Fibroblast of skin of right biceps (primary cell): ENCODE measurements around the gene EXOSC9.

Experiments used
- DNase-seq: peaks from one replicate; pipeline ENCODE4 v3.0.0-alpha.2; 2013

EXOSC9 gene

DNA sequence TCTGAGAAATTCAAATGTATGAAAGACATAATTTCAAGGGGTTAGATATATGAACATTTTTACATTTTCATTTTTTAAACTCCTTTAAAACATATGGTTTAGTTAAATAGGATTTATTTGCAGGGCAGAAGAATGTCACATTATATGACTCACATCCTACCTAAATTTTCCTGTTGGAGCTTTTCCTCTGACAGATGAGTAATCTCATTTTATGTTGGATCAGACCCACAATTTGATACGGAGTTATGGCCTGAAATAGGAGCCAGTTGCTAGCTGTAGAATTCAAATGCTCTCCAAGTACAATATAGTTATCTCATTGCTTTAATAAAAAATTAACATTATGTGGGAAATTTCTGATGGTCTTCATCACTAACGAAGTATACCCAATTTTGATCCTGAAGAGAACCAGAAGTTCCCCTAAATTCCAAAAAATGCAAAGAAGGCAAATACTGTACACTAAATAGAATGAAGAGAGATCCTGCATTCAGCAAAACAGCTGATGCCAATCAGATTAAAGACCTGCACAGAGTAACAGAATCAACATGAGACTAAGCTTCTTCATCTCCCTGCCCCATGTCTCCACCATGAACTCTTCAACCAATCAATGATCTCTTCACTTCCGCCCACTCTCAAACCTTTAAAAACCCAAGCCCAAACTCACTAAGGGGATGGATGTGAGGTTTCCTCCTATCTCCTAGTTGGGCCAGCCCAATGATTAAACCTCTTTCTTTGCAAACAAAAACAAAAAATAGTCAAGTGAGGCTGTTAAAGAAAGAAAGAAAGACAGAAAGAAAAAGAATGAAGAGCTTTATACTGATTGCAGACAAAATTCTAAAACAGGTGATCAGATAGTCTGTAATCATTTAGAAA, 10.9 kb upstream of the EXOSC9 start:
- peak; percentile 93 for DNase-seq

DNA sequence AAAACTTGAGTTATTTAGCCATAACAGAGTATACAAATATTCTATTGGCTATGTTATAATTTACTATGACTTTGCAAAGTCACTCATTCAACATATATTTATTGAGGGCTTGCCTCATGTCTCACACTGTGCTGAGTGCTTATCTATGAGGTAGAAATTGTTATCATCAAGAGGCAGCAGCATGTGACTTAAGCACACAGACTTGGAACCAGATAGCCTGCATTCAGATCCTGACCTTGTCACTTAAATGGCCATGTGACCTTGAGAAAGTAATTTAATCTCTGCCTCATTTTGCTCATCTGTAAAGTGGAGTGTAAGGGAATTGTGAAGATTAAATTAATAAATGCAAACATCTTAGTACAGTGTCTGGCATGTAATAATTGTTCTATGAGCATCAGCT, 10.1 kb upstream of the EXOSC9 start:
- no peak for DNase-seq

DNA sequence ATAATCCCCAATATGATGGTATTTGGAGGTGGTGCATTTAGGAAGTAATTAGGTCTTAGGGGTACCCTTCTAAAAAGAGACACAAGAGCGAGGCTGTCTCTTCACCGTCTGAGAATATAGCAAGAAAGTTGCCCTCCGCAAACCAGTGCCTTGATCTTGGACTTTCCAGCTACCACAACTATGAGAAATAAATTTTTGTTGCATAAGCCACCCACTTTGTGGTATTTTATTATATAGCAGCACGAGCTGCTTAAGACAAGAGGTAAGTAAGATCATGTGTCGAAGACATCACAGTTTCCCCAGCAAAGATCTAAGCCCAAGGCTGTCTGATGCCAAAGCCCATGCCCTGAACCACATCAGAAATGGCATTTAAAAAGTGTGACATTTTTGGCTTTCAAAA, 9.6 kb upstream of the EXOSC9 start:
- peak; percentile 90 for DNase-seq

DNA sequence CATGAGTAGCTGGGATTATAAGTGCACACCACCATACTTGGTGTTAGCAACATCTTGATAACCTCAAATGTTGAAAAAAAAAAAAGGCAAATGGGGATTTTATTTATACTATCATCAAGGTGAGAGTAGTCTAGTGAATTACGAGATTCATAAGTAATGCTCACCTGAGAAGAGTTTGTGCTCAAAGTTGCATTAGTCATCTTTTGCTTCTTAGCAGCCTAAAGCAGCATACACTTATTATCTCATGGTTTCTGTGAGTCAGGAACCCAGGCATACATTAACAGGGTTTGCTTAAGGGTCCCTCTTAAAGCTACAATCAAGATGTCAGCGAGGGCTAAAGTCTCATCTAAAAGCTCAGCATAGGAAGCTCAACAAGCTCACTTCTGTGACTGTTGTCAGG, 8.2 kb upstream of the EXOSC9 start:
- no peak for DNase-seq

DNA sequence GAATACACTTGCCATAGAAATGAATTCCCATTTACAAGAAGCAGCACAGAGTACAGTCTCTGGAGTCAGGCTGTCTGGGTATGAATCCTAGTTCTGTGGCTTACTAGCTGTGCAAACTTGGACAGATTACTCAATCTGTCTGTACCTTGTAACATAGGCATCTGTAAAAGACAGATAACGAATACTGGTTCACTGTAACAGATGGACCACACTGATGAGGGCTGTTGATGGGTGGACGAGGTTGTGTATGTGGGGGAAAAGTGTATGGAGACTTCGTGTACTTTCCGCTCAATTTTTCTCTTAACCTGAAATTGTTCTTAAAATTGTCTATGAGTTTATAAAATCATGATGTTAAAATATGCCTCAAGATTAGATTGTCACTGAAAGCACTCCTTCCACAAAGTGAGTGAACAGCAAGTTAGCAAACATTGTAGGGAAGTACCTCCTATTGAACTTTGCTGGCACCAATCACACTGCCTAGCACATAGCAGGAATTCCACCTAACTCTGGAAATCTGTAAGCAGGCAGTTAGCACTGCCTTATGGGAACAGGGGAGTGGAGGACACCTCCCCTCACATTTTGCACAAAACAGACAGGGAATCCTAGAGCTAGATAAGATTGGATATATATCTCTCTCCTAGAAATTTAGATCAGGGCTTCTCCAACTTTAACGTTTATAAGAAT, 6.5 kb upstream of the EXOSC9 start:
- DNase-seq: peak; percentile 50

DNA sequence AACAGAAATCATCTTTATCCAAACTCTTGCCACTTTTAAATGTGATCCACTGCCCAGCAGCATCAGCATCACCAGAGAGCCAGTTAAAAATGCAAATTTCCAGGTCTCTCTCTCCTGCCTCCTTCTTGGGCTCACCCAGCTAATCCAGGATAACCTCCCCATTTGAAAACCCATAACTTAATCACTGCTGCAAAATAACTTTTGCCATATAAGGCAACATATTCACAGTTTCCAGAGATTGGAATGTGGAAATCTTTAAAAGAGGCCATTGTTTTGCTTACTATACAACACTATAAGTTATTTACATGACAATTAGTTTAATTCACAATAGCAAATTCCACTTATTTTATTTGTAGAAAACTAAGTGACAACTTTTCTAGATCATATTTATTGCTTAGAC, 4.8 kb upstream of the EXOSC9 start:
- DNase-seq: peak; percentile 49

DNA sequence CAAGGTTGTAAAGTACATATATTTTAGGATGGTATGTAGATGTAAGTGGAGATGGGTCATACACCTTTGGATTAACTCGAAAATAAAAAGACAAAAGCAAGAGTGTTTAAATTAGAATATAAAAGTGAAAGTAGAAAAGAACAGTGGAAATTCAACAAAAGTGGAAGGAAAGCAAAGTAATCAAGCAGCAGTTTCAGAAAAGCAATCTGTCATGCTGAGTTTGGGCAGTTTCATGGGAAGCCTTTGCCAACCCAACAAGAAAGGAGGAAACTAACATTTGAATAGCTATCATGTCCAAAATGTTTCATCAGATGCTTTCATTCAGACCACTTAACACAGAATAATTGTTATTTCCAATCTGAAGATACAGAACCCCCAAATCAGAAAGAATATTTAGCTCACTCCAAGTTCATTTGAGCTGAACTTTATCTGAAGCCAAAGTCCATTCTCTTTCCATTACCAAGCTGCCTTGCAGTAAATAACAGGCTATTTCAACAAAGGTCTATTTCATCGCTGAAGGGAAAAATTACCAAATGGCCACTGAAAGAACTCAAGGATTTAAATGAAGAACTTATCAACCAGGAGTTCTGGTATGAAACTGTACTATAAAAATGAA, 1.8 kb upstream of the EXOSC9 start:
- DNase-seq: no peak

DNA sequence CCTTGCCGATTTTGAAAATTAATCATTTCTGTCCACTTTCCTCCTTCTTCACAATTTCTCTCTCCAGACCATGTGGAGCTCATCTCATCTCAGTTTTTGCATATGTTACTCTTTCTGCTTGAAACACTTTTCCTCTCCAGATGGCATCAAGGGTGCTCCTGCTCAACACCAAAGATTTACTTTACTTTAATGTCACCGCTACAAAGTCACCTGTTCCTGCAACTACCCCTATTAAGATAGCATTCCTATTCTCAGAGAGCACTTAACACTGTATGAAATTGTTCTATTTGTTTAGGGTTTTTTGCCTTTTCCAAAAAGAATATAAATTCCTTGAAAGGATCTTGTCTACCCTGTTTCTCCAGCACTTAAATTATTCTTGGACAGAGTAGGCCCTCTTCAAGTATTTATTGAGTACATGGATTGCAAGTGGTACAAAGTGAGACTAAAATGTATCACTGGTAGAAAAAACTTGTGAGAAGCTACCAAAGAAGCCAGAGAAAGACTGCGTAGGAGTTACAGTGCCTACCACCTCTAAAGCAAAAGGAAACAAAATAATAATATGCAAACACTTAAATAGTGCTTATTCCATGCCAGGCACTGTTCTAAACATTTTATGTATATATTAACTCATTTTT, 1.1 kb upstream of the EXOSC9 start:
- DNase-seq: no peak

DNA sequence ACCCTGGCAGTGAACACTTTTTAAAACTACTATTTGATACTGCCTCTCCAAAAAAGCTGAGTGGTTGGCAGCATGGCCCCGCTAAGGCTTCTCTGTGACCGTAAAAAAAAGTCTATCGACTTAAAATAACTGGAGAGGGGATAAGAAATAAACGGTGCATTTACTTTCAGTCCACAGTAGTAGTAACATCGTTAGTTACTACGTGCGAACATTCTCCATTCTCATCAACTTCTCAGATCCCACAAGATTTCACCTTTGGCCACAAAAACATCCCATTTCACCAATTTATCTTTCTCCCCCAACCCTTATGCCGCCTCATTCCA, 524 bp upstream of the EXOSC9 start:
- DNase-seq: no peak

DNA sequence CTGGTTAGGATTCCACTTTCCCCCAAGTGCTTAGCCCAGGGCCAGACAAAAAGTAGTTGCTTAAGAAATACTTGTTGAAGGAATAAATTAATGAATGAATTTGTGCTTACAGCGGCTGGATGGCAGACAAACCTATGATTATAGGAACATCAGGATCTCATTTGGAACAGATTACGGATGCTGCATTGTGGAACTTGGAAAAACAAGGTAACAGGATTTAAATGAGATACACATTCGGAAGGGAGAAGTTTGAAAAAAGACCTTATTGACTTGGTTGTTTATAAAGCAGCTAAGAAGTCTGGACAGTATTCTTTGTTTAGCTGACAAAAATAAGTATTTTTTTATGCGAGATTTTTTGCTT, 572 bp downstream of the EXOSC9 start:
- DNase-seq: no peak

DNA sequence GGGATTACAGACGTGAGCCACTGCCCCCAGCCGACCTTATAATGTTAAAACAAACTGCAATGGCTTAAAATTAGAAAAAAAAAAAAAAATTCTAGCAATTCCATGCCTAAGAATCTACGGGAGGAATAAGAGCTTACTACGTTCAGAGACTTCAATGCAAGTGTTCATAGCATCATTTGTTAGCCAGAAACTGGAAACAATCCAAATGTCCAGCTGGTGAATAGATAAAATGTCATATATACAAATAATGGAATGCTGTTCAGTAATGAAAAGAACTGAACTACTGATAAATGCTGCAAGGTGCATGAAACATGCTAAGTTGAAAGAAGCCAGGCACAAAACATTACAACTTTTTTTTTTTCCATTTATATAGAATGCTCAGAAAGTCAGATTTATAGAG, 5.3 kb downstream of the EXOSC9 start:
- no peak for DNase-seq

DNA sequence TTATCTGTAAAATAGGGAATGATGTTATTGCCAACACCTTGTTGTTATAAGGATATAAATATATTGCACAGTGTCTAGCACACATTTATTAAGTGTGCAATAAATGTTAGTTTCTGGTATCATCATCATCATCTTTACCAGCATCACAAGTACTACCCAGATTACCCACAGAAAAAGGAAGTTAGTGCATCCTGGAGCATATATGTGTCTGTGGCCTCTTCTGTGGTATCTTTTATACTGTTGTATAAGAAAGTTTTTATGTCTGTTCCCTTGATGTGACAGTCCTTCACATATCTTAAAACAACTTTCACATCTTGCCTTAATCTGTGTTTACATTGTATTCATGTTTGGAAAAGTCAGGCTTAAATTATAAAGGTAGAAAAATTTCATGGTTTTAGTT, 10.0 kb downstream of the EXOSC9 start:
- DNase-seq: no peak

DNA sequence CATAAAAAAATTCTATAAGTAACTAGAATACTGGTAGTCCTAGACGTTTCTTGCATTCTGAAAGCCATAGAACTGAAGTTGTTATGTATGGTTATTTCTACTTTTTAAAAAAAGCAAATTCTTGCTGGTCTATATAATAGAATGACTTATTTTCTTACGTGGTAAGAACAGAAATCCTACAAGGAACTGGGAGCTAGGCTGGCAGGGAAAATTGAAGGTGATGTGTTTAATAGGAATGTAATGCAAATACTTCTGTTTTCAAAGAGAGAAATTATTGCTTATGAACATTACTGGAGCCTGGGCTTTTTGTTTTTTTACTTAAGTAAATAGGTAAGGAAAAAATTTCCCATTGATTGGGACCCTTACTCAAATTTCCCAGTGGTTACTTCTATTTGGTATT, 13.6 kb downstream of the EXOSC9 start:
- DNase-seq: peak; percentile 53

DNA sequence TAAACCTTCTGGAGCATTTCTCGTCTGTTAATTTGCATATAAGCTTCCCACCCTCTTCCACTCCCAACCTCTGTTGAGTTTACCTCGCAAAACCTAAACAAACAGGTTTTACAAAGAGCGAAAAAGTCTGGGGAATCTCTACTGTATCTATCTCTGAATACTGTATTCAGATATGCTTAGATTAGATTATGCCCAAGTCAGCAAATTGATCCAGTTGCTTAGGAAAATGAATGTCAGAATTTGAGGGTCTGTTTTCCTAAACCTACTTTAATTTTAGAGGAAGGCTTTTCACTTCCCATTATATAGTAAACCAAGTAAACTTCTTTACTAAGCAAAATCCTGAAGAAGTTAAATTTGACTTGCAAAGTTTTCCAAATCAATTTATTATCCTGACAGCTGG, 15.9 kb downstream of the EXOSC9 start:
- no peak for DNase-seq

DNA sequence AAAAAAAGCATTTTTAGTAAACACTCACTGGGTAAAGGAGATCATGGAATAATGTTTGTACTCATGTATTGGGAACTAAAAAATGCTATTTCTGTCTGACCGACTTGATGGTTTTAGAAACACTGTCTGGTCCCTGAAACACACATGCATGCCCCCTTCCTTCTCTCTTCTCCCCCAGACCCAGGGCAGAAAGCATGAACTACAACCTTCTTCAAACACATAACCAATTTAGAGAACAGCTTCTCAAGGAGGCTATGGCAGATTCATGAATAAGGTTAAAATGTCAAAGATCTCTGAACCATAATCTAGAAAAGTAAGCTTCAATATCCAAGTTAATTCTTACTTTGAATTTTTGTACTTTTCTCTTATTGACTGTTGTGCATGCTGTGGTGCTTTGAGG, 16.6 kb downstream of the EXOSC9 start:
- DNase-seq: no peak

DNA sequence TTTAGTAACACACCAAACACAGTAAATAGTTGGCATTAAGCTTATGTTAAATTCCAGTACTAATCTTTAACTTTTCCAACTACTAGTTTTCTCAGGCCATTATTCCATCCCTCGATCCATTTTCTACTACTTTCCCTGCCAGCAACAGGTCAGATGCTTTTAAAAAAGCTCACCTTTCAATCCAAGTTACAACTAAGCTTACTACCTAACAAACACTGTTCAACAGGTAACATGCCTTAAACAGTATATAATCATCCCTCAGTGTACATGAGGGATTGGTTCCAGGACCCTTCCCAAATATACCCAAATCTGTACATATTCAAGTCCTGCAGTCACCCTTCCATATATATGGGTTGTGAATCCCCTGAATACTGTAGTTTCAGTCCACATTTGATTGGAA, 17.1 kb downstream of the EXOSC9 start:
- no peak for DNase-seq

DNA sequence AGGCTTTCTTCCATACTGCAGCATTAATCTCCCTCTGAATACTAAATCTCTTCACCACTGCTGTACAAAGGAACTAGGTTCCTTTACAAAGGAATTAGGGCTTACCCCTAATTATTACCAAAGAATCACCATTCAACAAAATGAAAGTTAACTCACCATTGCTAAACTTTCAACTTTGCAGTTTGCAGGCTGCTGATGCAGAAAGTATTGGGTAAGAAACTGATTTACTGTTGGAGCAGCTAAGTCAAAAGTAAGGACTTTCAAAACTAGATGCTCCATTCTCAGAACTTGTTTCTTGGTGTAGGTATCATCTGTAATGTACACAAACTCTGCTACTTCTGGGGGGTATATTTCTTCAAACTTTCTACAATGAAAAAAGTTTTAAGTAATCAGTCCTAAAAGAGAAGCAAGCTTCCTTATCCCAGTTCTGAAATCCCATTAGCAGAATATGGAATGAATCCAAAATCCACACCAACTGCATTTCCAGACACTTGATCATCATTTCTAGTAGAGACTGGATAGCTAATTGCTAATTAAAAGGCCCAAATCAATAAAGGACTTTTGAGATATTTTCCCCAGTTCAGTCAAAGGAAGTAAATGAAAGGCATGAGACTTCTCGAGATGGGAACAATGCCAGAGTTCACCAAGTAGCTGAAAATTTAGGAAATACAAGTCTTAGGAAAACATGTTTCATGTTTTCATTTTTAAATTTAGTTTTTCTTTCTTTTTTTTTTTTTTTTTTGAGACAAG, 18.3 kb downstream of the EXOSC9 start:
- DNase-seq: peak; percentile 59

DNA sequence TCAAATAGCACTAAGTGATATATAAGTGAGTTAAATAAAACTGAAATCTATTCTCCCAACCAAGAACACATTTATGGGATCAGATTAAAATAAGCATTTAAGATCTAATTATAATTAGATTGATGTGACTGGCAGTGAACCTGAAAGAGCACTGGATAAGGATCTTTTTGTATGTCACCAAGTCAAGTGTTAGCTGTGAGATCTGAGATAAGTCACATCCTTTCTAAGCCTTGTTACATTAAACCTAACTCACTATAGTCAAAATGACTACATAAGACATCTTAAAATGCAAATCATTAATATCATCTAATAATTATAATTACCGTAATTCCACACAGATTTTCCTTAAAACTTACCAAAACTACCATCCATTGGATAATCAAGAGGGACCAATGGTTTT, 20.9 kb downstream of the EXOSC9 start:
- no peak for DNase-seq

DNA sequence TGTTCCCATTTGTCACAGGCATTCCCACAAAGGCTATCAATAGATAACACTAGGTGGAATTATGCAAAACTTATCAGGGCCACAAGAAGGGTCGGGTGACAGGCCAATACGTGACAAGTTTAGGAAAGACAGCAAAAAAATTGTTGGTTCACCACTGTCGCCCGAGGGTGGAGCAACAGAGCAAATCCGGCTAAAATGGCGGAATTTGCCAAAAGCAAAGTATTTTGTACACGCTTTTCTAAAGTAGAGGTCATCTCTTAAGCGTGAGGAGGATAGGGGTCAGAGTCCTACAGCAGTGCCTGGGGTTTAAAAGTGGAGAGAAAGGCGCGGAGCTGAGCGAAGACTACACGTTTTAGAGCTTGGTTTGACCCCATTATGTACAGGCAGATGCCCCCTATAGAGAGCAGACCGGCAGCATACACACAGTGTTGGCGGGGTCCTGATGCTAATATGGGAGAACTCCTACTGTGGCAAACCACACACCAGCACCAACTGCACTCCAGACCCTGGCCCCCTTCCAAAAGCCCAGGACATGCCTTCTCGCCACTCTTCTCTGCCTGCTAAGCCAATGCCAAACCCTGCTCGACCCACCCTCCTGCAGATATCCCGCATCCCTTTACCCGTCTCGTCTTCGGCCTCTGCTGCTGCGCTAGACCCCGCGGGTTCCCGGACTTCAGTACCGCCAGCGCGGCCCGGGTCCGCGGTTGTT, 21.8 kb downstream of the EXOSC9 start:
- DNase-seq: peak; percentile 51

DNA sequence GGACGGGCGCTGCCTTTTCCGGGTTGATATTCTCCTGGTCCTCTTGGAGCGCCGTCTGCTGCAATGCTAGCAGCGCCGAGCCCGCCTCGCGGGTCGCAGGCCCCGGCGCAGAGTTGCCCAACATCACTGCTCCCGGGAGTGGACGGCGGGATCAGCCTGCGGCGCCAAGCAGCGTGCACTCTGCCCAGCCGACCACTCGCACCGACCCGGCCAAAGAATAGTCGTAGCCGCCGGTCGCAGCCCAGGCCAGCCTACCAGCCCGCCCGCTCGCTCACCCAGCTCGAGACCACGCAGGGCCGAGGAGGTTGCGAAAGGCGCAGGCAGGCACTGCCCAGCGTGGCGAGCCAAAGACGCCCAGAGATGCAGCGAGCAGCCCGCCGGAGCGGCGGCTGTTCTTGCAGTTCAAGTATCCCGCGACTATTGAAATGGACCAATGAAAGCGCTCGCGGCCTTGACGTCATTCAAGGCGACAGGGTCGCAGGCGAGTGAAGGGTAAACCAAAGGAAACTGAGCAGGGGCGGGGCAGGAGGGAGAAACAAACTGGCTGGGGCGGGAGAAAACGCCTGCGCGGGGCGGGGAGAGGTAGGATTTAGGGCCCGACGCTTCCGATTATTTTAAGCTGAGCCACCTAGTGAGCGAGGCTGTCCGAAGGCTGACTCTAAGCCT, 22.5 kb downstream of the EXOSC9 start, which contains the start of gene CCNA2:
CCNA2 (minus strand) TSS at position 379 of the 666 bp plus-strand sequence; CDS start at position 124, 255 bp downstream.
- DNase-seq: peak; percentile 98

DNA sequence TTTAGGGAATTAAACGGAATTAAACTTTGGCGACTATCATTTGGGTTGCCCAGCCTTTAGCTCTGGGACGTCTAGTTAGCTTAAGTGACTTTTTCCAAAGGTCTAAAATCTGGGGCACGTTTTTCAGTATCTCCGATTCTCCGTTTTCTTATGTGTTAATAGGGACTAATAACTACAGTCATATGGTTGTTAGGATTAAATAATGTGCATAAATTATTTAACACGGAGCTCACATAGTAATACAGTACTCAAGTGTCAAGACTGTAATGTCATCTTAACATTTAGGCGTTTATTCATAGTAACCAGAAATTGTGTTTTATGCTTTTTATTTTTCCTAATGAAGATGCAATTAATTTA, 23.0 kb downstream of the EXOSC9 start:
- DNase-seq: no peak

DNA sequence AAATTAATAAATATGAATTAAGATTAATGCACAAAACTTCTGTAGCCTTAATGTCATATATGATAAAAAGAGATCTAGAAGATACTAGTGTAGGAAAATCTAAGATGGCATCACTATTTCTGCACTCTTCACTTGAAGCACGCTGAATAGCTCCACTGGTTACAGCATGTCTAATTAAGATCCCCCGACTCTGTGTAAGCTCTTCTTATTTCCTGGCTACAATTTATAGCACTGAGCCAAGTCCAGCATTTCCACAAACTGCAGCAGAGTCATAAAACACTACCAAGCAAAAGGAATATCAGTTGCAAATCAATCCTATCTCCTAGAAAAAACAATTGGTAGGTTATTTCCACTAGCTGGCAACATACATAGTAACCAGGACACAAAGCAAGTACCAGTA, 23.8 kb downstream of the EXOSC9 start:
- no peak for DNase-seq
